ENCODE results near the gene IMPG2. TPM values are rescaled to one million over a fixed set of nuclear protein-coding genes. Genes with fewer than 3 reads are reported as not detected.

The IMPG2 gene
- total and polyA plus RNA-seq, 2 donors (not counting 1 experiment from before 2014, with no cell fraction given): 0.11 to 0.33 TPM

- Histone ChIP-seq H3K36me3 (ENCODE audit: control insufficient read depth, insufficient read depth, low read length) (no peaks in the 10 kb centered on the region), H3K4me3 (replicated peaks in 1 of 4; ENCODE audit: control extremely low read depth in 1 of 4, insufficient read depth in 1 of 4, low read depth in 3 of 4, low read length in 4 of 4) (no peak overlapping the region), H3K4me2 (ENCODE audit: extremely low read depth, insufficient read depth, low read length) (no peak overlapping the region), H3K27ac (ENCODE audit: insufficient read depth, low read length) (no peak overlapping the region), H4K20me1 (ENCODE audit: control insufficient read depth, extremely low read depth, insufficient read depth, low read length) (no peaks in the 10 kb centered on the region), H3K9me3 (ENCODE audit: control insufficient read depth, insufficient read depth, low read depth, low read length) (no peaks in the 10 kb centered on the region), H3K9ac (ENCODE audit: insufficient read depth, low read length) (no peak overlapping the region), H2AFZ (ENCODE audit: low read length) (no peak overlapping the region), H3K27me3 (ENCODE audit: control insufficient read depth, insufficient read depth, low read length) (no peaks in the 10 kb centered on the region), H3K79me2 (ENCODE audit: control insufficient read depth, insufficient read depth, low read length) (no peaks in the 10 kb centered on the region), H3K4me1 (ENCODE audit: control insufficient read depth, extremely low read depth, insufficient read depth, low read length) (no peaks in the 10 kb centered on the region)
- DNase-seq (ENCODE audit: low read depth in 2 of 2): no peak
- TF ChIP-seq EZH2 (IDR thresholded peaks at IDR 0.05; ENCODE audit: low read length, missing control alignments): no peak
- TF ChIP-seq, protein P1, sequence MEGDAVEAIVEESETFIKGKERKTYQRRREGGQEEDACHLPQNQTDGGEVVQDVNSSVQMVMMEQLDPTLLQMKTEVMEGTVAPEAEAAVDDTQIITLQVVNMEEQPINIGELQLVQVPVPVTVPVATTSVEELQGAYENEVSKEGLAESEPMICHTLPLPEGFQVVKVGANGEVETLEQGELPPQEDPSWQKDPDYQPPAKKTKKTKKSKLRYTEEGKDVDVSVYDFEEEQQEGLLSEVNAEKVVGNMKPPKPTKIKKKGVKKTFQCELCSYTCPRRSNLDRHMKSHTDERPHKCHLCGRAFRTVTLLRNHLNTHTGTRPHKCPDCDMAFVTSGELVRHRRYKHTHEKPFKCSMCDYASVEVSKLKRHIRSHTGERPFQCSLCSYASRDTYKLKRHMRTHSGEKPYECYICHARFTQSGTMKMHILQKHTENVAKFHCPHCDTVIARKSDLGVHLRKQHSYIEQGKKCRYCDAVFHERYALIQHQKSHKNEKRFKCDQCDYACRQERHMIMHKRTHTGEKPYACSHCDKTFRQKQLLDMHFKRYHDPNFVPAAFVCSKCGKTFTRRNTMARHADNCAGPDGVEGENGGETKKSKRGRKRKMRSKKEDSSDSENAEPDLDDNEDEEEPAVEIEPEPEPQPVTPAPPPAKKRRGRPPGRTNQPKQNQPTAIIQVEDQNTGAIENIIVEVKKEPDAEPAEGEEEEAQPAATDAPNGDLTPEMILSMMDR (conservative IDR thresholded peaks at IDR 0.05 in 1 of 2, IDR thresholded peaks at IDR 0.05 in 1 of 2; ENCODE audit: low read depth in 1 of 2, low read length in 2 of 2): no peak
Observed at GRCh38 chr3:101262393-101263240, 57.8 kb downstream of the IMPG2 start.

GRCh38 chr3:101261506-101261905, 58.9 kb downstream of the IMPG2 start:
- Histone ChIP-seq H3K4me2 (ENCODE audit: extremely low read depth, insufficient read depth, low read length) (no peak overlapping the region), H3K36me3 (ENCODE audit: control insufficient read depth, insufficient read depth, low read length) (no peaks in the 10 kb centered on the region), H3K27me3 (ENCODE audit: control insufficient read depth, insufficient read depth, low read length) (no peaks in the 10 kb centered on the region), H3K4me3 (replicated peaks in 1 of 4; ENCODE audit: control extremely low read depth in 1 of 4, insufficient read depth in 1 of 4, low read depth in 3 of 4, low read length in 4 of 4) (no peak overlapping the region), H3K9me3 (ENCODE audit: control insufficient read depth, insufficient read depth, low read depth, low read length) (no peaks in the 10 kb centered on the region), H4K20me1 (ENCODE audit: control insufficient read depth, extremely low read depth, insufficient read depth, low read length) (no peaks in the 10 kb centered on the region), H3K4me1 (ENCODE audit: control insufficient read depth, extremely low read depth, insufficient read depth, low read length) (no peaks in the 10 kb centered on the region), H3K9ac (ENCODE audit: insufficient read depth, low read length) (no peak overlapping the region), H3K79me2 (ENCODE audit: control insufficient read depth, insufficient read depth, low read length) (no peaks in the 10 kb centered on the region), H3K27ac (ENCODE audit: insufficient read depth, low read length) (no peak overlapping the region), H2AFZ (ENCODE audit: low read length) (no peak overlapping the region)
- TF ChIP-seq, protein P1 (conservative IDR thresholded peaks at IDR 0.05 in 1 of 2, IDR thresholded peaks at IDR 0.05 in 1 of 2; ENCODE audit: low read depth in 1 of 2, low read length in 2 of 2): no peak
- no peak for TF ChIP-seq EZH2 (IDR thresholded peaks at IDR 0.05; ENCODE audit: low read length, missing control alignments)
- peak; percentile 22 to 73 for DNase-seq (ENCODE audit: low read depth in 2 of 2)

GRCh38 chr3:101259485-101260341, 60.7 kb downstream of the IMPG2 start:
- no peak for DNase-seq (ENCODE audit: low read depth in 2 of 2)
- Histone ChIP-seq H2AFZ (ENCODE audit: low read length) (no peak overlapping the region), H4K20me1 (ENCODE audit: control insufficient read depth, extremely low read depth, insufficient read depth, low read length) (no peaks in the 10 kb centered on the region), H3K27me3 (ENCODE audit: control insufficient read depth, insufficient read depth, low read length) (no peaks in the 10 kb centered on the region), H3K4me3 (replicated peaks in 1 of 4; ENCODE audit: control extremely low read depth in 1 of 4, insufficient read depth in 1 of 4, low read depth in 3 of 4, low read length in 4 of 4) (no peak overlapping the region), H3K4me2 (ENCODE audit: extremely low read depth, insufficient read depth, low read length) (no peak overlapping the region), H3K36me3 (ENCODE audit: control insufficient read depth, insufficient read depth, low read length) (no peaks in the 10 kb centered on the region), H3K9me3 (ENCODE audit: control insufficient read depth, insufficient read depth, low read depth, low read length) (no peaks in the 10 kb centered on the region), H3K9ac (ENCODE audit: insufficient read depth, low read length) (no peak overlapping the region), H3K4me1 (ENCODE audit: control insufficient read depth, extremely low read depth, insufficient read depth, low read length) (no peaks in the 10 kb centered on the region), H3K79me2 (ENCODE audit: control insufficient read depth, insufficient read depth, low read length) (no peaks in the 10 kb centered on the region), H3K27ac (ENCODE audit: insufficient read depth, low read length) (no peak overlapping the region)
- TF ChIP-seq, protein P1 (conservative IDR thresholded peaks at IDR 0.05 in 1 of 2, IDR thresholded peaks at IDR 0.05 in 1 of 2; ENCODE audit: low read depth in 1 of 2, low read length in 2 of 2): no peak
- no peak for TF ChIP-seq EZH2 (IDR thresholded peaks at IDR 0.05; ENCODE audit: low read length, missing control alignments)

Measured in fibroblast of lung (primary cell).